ENCODE results near the gene ZYG11B.

GRCh38 chr1:52727956-52728656 lies 1.9 kb downstream of the ZYG11B start:
- TF ChIP-seq CTCF (IDR thresholded peaks at IDR 0.05) (no peak), POLR2A (IDR thresholded peaks at IDR 0.05) (no peak)
